ENCODE measurements around the gene BAIAP2L1. TPM values are rescaled to one million over a fixed set of nuclear protein-coding genes. Genes with fewer than 3 reads are reported as not detected.
A peak's percentile ranks its signal among the peaks of the same experiment; 100 is the strongest.

The BAIAP2L1 gene
- total and polyA plus RNA-seq, 7 donors: 0.27 to 44.2 (median 3.0) TPM

DNA sequence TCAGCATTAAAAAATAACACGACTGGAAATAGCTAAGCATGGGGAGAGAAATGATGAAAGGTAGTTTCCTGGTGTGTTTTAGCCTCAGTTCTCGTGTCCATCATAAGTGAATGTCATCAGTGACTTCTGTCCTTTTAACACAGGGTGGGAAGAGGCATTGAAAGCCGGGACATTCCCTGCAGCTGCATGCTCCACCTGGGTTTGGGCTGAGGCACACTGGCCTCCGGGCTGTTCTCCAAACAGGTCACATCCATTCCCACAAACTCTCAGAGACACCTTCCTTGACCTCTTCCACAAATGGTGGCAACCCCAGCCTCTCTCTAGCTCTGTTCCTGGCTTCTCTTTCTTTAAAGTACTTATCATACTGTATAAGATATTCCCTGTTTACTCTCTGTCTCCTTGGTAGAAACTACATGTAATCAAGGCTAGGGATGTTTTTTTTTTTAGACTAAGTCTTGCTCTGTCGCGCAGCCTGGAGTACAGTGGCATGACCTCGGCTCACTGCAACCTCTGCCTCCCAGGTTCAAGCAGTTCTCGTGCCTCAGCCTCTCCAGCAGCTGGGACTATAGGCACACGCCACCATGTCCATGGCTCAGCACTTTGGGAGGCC, 22.6 kb downstream of the BAIAP2L1 start:
- intact Hi-C loops (cut with DNase I): no loop called here
- TF ChIP-seq POLR2A (IDR thresholded peaks at IDR 0.05): no peak
- no peak for TF ChIP-seq EP300 (IDR thresholded peaks at IDR 0.05)
- no peak for TF ChIP-seq POLR2AphosphoS5 (IDR thresholded peaks at IDR 0.05)
- TF ChIP-seq, protein P1, sequence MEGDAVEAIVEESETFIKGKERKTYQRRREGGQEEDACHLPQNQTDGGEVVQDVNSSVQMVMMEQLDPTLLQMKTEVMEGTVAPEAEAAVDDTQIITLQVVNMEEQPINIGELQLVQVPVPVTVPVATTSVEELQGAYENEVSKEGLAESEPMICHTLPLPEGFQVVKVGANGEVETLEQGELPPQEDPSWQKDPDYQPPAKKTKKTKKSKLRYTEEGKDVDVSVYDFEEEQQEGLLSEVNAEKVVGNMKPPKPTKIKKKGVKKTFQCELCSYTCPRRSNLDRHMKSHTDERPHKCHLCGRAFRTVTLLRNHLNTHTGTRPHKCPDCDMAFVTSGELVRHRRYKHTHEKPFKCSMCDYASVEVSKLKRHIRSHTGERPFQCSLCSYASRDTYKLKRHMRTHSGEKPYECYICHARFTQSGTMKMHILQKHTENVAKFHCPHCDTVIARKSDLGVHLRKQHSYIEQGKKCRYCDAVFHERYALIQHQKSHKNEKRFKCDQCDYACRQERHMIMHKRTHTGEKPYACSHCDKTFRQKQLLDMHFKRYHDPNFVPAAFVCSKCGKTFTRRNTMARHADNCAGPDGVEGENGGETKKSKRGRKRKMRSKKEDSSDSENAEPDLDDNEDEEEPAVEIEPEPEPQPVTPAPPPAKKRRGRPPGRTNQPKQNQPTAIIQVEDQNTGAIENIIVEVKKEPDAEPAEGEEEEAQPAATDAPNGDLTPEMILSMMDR (IDR thresholded peaks at IDR 0.05): no peak
- Histone ChIP-seq H3K4me1 (no peaks in the 10 kb centered on the region), H3K36me3 (no peaks in the 10 kb centered on the region), H3K27me3 (no peaks in the 10 kb centered on the region), H3K27ac (no peak overlapping the region), H3K9me3 (no peaks in the 10 kb centered on the region), H3K4me3 (no peak overlapping the region)
- no peak for DNase-seq
- WGBS, 2 donors: 70 to 79% methylated on average over 9 of the region's 9 CpGs

DNA sequence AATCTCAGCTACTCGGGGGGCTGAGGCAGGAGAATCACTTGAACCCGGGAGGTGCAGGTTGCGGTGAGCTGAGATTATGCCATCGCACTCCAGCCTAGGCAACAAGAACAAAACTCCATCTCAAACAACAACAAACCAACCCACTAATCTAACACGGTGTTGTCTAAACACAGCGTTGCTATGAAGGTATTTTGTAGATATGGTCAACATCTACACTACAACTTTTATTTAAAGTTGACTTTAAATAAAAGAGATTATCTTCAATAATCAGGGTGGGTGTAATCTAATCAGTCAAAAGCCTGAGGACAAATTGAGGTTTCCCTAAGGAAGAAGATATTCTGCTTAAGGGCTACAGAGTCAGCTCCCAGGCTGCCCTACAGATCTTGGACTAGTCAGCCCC, 24.2 kb downstream of the BAIAP2L1 start:
- TF ChIP-seq EP300 (IDR thresholded peaks at IDR 0.05): no peak
- no peak for TF ChIP-seq POLR2AphosphoS5 (IDR thresholded peaks at IDR 0.05)
- TF ChIP-seq, protein P1 (IDR thresholded peaks at IDR 0.05): no peak
- TF ChIP-seq POLR2A (IDR thresholded peaks at IDR 0.05): no peak
- intact Hi-C loops (cut with DNase I): no loop called here
- Histone ChIP-seq H3K9me3 (no peaks in the 10 kb centered on the region), H3K4me1 (no peaks in the 10 kb centered on the region), H3K4me3 (no peak overlapping the region), H3K27me3 (no peaks in the 10 kb centered on the region), H3K36me3 (no peaks in the 10 kb centered on the region), H3K27ac (no peak overlapping the region)
- DNase-seq: no peak
- 86 to 91% methylated on average over 6 of the region's 6 CpGs for WGBS, 2 donors

DNA sequence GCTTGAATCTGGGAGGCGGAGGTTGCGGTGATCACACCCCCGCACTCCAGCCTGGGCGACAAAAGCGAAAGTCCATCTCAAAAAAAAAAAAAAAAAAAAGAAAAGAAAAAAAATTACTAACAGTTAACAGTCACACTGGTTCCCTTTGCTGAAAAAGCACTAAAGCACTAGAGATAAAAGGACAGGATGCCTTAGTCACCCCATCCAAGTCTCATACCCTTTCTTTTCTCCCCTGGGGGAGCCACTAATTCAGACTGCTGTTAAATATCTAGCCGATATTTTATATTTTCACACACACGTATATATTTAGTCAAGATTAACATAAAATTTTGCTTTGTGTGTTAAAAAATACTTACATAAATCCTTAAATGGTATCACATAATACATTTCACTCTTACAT, 25.2 kb downstream of the BAIAP2L1 start:
- Histone ChIP-seq H3K27me3 (no peaks in the 10 kb centered on the region), H3K27ac (no peak overlapping the region), H3K4me3 (no peak overlapping the region), H3K4me1 (no peaks in the 10 kb centered on the region), H3K36me3 (no peaks in the 10 kb centered on the region), H3K9me3 (no peaks in the 10 kb centered on the region)
- no peak for DNase-seq
- TF ChIP-seq POLR2A (IDR thresholded peaks at IDR 0.05): no peak
- TF ChIP-seq EP300 (IDR thresholded peaks at IDR 0.05): no peak
- TF ChIP-seq, protein P1 (IDR thresholded peaks at IDR 0.05): no peak
- TF ChIP-seq POLR2AphosphoS5 (IDR thresholded peaks at IDR 0.05): no peak
- intact Hi-C loops (cut with DNase I): no loop called here
- 95 to 97% methylated on average over 7 of the region's 7 CpGs for WGBS, 2 donors

DNA sequence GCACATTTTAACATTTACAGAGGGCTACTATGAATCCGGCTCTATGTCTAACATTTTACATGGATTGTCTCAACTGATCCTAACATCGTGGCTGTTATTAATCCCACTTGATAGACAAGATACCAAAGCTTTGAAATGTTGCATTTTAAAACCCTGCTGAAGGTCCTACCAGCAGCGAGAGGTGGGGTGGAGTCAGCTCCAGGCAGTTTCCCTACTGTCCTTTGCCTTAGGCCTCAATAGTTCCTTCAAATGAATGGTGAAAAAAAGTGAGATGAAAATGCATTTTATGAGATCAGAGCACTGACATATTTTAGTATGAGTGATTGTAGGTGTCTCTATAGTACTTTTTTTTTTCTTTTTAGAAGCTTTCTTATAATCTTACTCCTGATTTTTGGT, 26.6 kb downstream of the BAIAP2L1 start:
- TF ChIP-seq POLR2AphosphoS5 (IDR thresholded peaks at IDR 0.05) (no peak), POLR2A (IDR thresholded peaks at IDR 0.05) (no peak), EP300 (IDR thresholded peaks at IDR 0.05) (no peak)
- TF ChIP-seq, protein P1 (IDR thresholded peaks at IDR 0.05): no peak
- DNase-seq: peak; percentile 1
- Histone ChIP-seq H3K9me3 (no peaks in the 10 kb centered on the region), H3K4me1 (no peaks in the 10 kb centered on the region), H3K36me3 (no peaks in the 10 kb centered on the region), H3K27ac (no peak overlapping the region), H3K4me3 (no peak overlapping the region), H3K27me3 (no peaks in the 10 kb centered on the region)
- 92 to 93% methylated on average over 3 of the region's 3 CpGs for WGBS, 2 donors
- intact Hi-C loops (cut with DNase I): no loop called here

DNA sequence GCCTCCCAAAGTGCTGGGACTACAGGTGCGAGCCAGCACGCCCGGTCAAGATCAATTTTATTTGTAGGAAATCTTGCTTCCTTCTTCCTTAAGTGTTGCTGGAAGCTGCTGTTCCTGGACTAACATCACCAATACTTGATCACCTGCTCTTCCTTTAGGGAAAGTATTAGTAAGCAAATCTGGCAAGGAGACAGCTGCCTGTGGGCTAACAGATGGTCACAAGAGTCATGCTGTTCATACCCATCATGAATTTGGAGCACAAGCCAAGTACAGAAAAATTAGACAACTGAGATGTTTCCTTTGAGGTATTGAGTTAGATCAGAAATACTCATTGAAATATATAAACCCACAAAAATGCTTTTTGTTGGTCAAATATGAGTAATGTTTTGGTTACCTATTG, 27.9 kb downstream of the BAIAP2L1 start:
- DNase-seq: no peak
- no peaks in the 10 kb centered on the region for H3K9me3 ChIP-seq
- intact Hi-C loops (cut with DNase I): no loop called here
- no peaks in the 10 kb centered on the region for H3K4me1 ChIP-seq
- TF ChIP-seq EP300 (IDR thresholded peaks at IDR 0.05) (no peak), POLR2A (IDR thresholded peaks at IDR 0.05) (no peak), POLR2AphosphoS5 (IDR thresholded peaks at IDR 0.05) (no peak)
- TF ChIP-seq, protein P1 (IDR thresholded peaks at IDR 0.05): no peak
- H3K27me3 ChIP-seq: no peaks in the 10 kb centered on the region
- H3K4me3 ChIP-seq: no peak overlapping the region
- H3K36me3 ChIP-seq: no peaks in the 10 kb centered on the region
- WGBS, 2 donors: 75 to 86% methylated on average over 3 of the region's 3 CpGs
- no peak overlapping the region for H3K27ac ChIP-seq
